SK-N-SH (cell line): ENCODE data around the gene TGFA.

Experiments
- EP300 ChIP-seq, 2 experiments: IDR thresholded peaks; 2 replicates each; pipeline versions ENCODE4 v1.4.0 to v1.6.1; 2012; ENCODE audit warnings: borderline replicate concordance in 1 of 2, low read depth in 1 of 2, low read length in 1 of 2
- JUND ChIP-seq: IDR thresholded peaks from 2 replicates; pipeline ENCODE4 v1.4.0; 2012
- MAX ChIP-seq: IDR thresholded peaks from 2 replicates; pipeline ENCODE4 v1.4.0; 2012; ENCODE audit warnings: low read depth
- POLR2AphosphoS5 ChIP-seq: IDR thresholded peaks from 2 replicates; pipeline ENCODE4 v1.6.1; 2012; ENCODE audit warnings: low read depth, low read length
- REST ChIP-seq: IDR thresholded peaks from 2 replicates; pipeline ENCODE4 v1.6.1; 2012; ENCODE audit warnings: mild to moderate bottlenecking, low read depth, low read length, moderate library complexity
- RFX5 ChIP-seq: IDR thresholded peaks from 2 replicates; pipeline ENCODE4 v1.6.1; 2012; ENCODE audit warnings: mild to moderate bottlenecking, improper control_type of control experiment, low read length
- SIN3A ChIP-seq: IDR thresholded peaks from 2 replicates; pipeline ENCODE4 v1.6.1; 2012; ENCODE audit warnings: low read depth, mild to moderate bottlenecking, low read length, moderate library complexity, borderline replicate concordance
- USF2 ChIP-seq: fragments of 150-350 bp; IDR thresholded peaks from 2 replicates; pipeline ENCODE4 v1.6.1; 2017; ENCODE audit warnings: antibody characterized with exemption, low read length, low read depth, borderline replicate concordance
- YY1 ChIP-seq: IDR thresholded peaks from 2 replicates; pipeline ENCODE4 v1.4.0; 2012; ENCODE audit warnings: low read depth, mild to moderate bottlenecking
- TF ChIP-seq, protein P1 (sequence below): fragments of 200-600 bp; sonication (generic); IDR thresholded peaks from 2 replicates; pipeline ENCODE4 v1.6.1; 2017; ENCODE audit warnings: antibody characterized with exemption, mild to moderate bottlenecking, moderate library complexity
- TF ChIP-seq, protein P2 (sequence below): IDR thresholded peaks from 2 replicates; pipeline ENCODE4 v1.4.0; 2012; ENCODE audit warnings: low read depth, borderline replicate concordance

GRCh38 chr2:70549962-70550361, 3.7 kb downstream of the TGFA start:
- TF ChIP-seq, protein P1, sequence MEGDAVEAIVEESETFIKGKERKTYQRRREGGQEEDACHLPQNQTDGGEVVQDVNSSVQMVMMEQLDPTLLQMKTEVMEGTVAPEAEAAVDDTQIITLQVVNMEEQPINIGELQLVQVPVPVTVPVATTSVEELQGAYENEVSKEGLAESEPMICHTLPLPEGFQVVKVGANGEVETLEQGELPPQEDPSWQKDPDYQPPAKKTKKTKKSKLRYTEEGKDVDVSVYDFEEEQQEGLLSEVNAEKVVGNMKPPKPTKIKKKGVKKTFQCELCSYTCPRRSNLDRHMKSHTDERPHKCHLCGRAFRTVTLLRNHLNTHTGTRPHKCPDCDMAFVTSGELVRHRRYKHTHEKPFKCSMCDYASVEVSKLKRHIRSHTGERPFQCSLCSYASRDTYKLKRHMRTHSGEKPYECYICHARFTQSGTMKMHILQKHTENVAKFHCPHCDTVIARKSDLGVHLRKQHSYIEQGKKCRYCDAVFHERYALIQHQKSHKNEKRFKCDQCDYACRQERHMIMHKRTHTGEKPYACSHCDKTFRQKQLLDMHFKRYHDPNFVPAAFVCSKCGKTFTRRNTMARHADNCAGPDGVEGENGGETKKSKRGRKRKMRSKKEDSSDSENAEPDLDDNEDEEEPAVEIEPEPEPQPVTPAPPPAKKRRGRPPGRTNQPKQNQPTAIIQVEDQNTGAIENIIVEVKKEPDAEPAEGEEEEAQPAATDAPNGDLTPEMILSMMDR, result no peak
- no peak for TF ChIP-seq POLR2AphosphoS5
- no peak for TF ChIP-seq RFX5
- TF ChIP-seq MAX, result no peak
- TF ChIP-seq YY1, result no peak
- no peak for TF ChIP-seq REST
- TF ChIP-seq, protein P2, sequence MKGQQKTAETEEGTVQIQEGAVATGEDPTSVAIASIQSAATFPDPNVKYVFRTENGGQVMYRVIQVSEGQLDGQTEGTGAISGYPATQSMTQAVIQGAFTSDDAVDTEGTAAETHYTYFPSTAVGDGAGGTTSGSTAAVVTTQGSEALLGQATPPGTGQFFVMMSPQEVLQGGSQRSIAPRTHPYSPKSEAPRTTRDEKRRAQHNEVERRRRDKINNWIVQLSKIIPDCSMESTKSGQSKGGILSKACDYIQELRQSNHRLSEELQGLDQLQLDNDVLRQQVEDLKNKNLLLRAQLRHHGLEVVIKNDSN, result no peak
- no peak for TF ChIP-seq EP300 (IDR thresholded peaks at IDR 0.05; ENCODE audit: borderline replicate concordance in 1 of 2, low read depth in 1 of 2, low read length in 1 of 2)
- no peak for TF ChIP-seq USF2
- TF ChIP-seq SIN3A, result no peak
- no peak for TF ChIP-seq JUND
